A549 (cell line): ENCODE measurements around the gene ODAD3. TPM values are rescaled to one million over a fixed set of nuclear protein-coding genes. Genes with fewer than 3 reads are reported as not detected.

Source experiments
- ATAC-seq, 2 experiments: fragments of 200-7000 bp in 1 of 2; fragments of >200 bp in 1 of 2; cut with Nextera tagmentation in 1 of 2; cut with Tn5 transposase in 1 of 2; 3 replicates each; pipeline versions ENCODE4 v1.8.0 to v1.9.1; 2018 to 2020; ENCODE audit warnings: mild to moderate bottlenecking in 1 of 2, moderate library complexity in 1 of 2
- CTCF ChIA-PET: fragments of 300-600 bp; sonication (Branson Sonifier 250); formaldehyde crosslinking; extraction: SDS; loops from one replicate; lab custom pipeline; 2021; ENCODE audit warnings: antibody characterized with exemption, inconsistent platforms; lab: Yijun Ruan, JAX
- POLR2A ChIA-PET: fragments of 350-600 bp; formaldehyde crosslinking; extraction: SDS; loops from one replicate; lab custom pipeline; 2021; ENCODE audit warnings: antibody characterized with exemption, inconsistent platforms; lab: Yijun Ruan, JAX
- DNase-seq, 2 experiments: peaks; one replicate each; pipeline versions ENCODE4 v3.0.0 to v3.0.0-alpha.2; 2011 to 2016; ENCODE audit warnings: low read depth in 1 of 2, low spot score in 1 of 2
- FAIRE-seq: peaks from 2 replicates; lab custom pipeline; 2011; peaks lifted over from hg19 to GRCh38; lab: Jason Lieb, UNC
- H3K27ac ChIP-seq, 2 experiments: fragments of >200 bp; sonication (Bioruptor Twin); formaldehyde crosslinking; 3 replicates each; pipeline ENCODE4 v1.5.1; 2016 to 2017
- H3K4me1 ChIP-seq: fragments of >200 bp; sonication (Bioruptor Twin); formaldehyde crosslinking; 3 replicates; pipeline ENCODE4 v1.6.1; 2016
- H3K4me2 ChIP-seq: fragments of >200 bp; sonication (Bioruptor Twin); formaldehyde crosslinking; 3 replicates; pipeline ENCODE4 v1.6.1; 2016
- H3K4me3 ChIP-seq: fragments of >200 bp; sonication (Bioruptor Twin); formaldehyde crosslinking; 3 replicates; pipeline ENCODE4 v1.5.1; 2016
- H3K9me3 ChIP-seq: fragments of >200 bp; sonication (Bioruptor Twin); formaldehyde crosslinking; 3 replicates; pipeline ENCODE4 v1.6.1; 2016
- CHD4 ChIP-seq: fragments of 200-600 bp; sonication (generic); IDR thresholded peaks from 2 replicates; pipeline ENCODE4 v1.6.1; 2016; ENCODE audit warnings: antibody characterized with exemption, mild to moderate bottlenecking, borderline replicate concordance
- CTCF ChIP-seq: fragments of >200 bp; sonication (Bioruptor Twin); formaldehyde crosslinking; IDR thresholded peaks from 3 replicates; pipeline ENCODE4 v1.5.1; 2016
- ELK1 ChIP-seq: fragments of 150-350 bp; IDR thresholded peaks from 2 replicates; pipeline ENCODE4 v1.6.1; 2014; ENCODE audit warnings: low read depth, mild to moderate bottlenecking, low read length
- ESRRA ChIP-seq: fragments of 150-350 bp; IDR thresholded peaks from 2 replicates; pipeline ENCODE4 v1.6.1; 2014; ENCODE audit warnings: mild to moderate bottlenecking, low read length, borderline replicate concordance
- FOSL2 ChIP-seq, 2 experiments: fragments of 450-650 bp in 1 of 2; fragments of >200 bp in 1 of 2; sonication (Bioruptor Twin) in 1 of 2; formaldehyde crosslinking; IDR thresholded peaks; 2 replicates each; pipeline versions ENCODE4 v1.5.0 to v1.6.1; 2016 to 2020; ENCODE audit warnings: mild to moderate bottlenecking in 1 of 2, moderate library complexity in 1 of 2
- FOXS1 ChIP-seq: fragments of 250-450 bp; sonication (Bioruptor Pico); IDR thresholded peaks from 2 replicates; pipeline ENCODE4 v1.5.0; 2020; ENCODE audit warnings: mild to moderate bottlenecking, moderate library complexity
- HMGXB4 ChIP-seq: fragments of 250-450 bp; sonication (Bioruptor Pico); IDR thresholded peaks from 2 replicates; pipeline ENCODE4 v1.5.0; 2021; ENCODE audit warnings: mild to moderate bottlenecking, moderate library complexity, borderline replicate concordance
- HOXA7 ChIP-seq: fragments of 250-450 bp; sonication (Bioruptor Pico); IDR thresholded peaks from 2 replicates; pipeline ENCODE4 v1.5.0; 2020; ENCODE audit warnings: mild to moderate bottlenecking, moderate library complexity
- JUN ChIP-seq, 2 experiments: fragments of >200 bp; sonication (Bioruptor Twin); formaldehyde crosslinking; IDR thresholded peaks; 2 replicates in 1 of 2; 3 replicates in 1 of 2; pipeline ENCODE4 v1.6.1; 2016 to 2017
- MAZ ChIP-seq: fragments of 150-350 bp; IDR thresholded peaks from 2 replicates; pipeline ENCODE4 v1.6.1; 2014; ENCODE audit warnings: antibody characterized with exemption, low read depth, low read length, borderline replicate concordance
- NFE2L2 ChIP-seq: fragments of 150-350 bp; conservative IDR thresholded peaks from 2 replicates; pipeline ENCODE4 v1.6.1; 2014; ENCODE audit warnings: low read length
- NPAS2 ChIP-seq: fragments of 250-450 bp; sonication (Bioruptor Pico); IDR thresholded peaks from 2 replicates; pipeline ENCODE4 v1.8.0; 2022; ENCODE audit warnings: mild to moderate bottlenecking, moderate library complexity, borderline replicate concordance
- PHF8 ChIP-seq: fragments of 200-600 bp; sonication (generic); IDR thresholded peaks from 2 replicates; pipeline ENCODE4 v1.6.1; 2016; ENCODE audit warnings: low read depth, mild to moderate bottlenecking, antibody characterized with exemption, moderate library complexity, borderline replicate concordance
- POLR2A ChIP-seq: IDR thresholded peaks from 2 replicates; pipeline ENCODE4 v1.6.1; 2012; ENCODE audit warnings: mild to moderate bottlenecking, low read length
- POLR2AphosphoS2 ChIP-seq: conservative IDR thresholded peaks from 2 replicates; pipeline ENCODE4 v1.6.1; 2012; ENCODE audit warnings: low read length, improper control_type of control experiment, inconsistent platforms
- RAD21 ChIP-seq, 2 experiments: fragments of >200 bp in 1 of 2; sonication (Bioruptor Twin) in 1 of 2; formaldehyde crosslinking in 1 of 2; IDR thresholded peaks in 1 of 2; conservative IDR thresholded peaks in 1 of 2; 2 replicates in 1 of 2; 3 replicates in 1 of 2; pipeline ENCODE4 v1.6.1; 2012 to 2018; ENCODE audit warnings: inconsistent platforms in 1 of 2
- RARB ChIP-seq: fragments of 250-450 bp; sonication (Bioruptor Pico); IDR thresholded peaks from 2 replicates; pipeline ENCODE4 v1.8.0; 2021; ENCODE audit warnings: mild to moderate bottlenecking, moderate library complexity
- RCOR1 ChIP-seq: fragments of 150-350 bp; IDR thresholded peaks from 2 replicates; pipeline ENCODE4 v1.6.1; 2014; ENCODE audit warnings: antibody characterized with exemption, low read length, low read depth
- RFX5 ChIP-seq: fragments of 450-650 bp; IDR thresholded peaks from 2 replicates; pipeline ENCODE4 v1.7.1; 2014; ENCODE audit warnings: antibody characterized with exemption, mild to moderate bottlenecking, moderate library complexity
- SMC3 ChIP-seq: fragments of >200 bp; sonication (Bioruptor Twin); formaldehyde crosslinking; IDR thresholded peaks from 3 replicates; pipeline ENCODE4 v1.6.1; 2018; ENCODE audit warnings: inconsistent platforms
- SREBF2 ChIP-seq: fragments of 450-650 bp; IDR thresholded peaks from 2 replicates; pipeline ENCODE4 v1.6.1; 2014; ENCODE audit warnings: mild to moderate bottlenecking, moderate library complexity
- TP53 ChIP-seq: fragments of 250-450 bp; sonication (Bioruptor Pico); IDR thresholded peaks from 2 replicates; pipeline ENCODE4 v1.5.0; 2021; ENCODE audit warnings: mild to moderate bottlenecking, moderate library complexity
- WGBS: methylation state at CpG from one replicate; pipeline ENCODE4 v1.1.6; 2017; ENCODE audit errors: missing lambda C conversion rate; 5-methylcytosine and 5-hydroxymethylcytosine counted together
- polyA plus RNA-seq, 4 experiments: library from polyadenylated mRNA; depleted of rRNA in 3 of 4; stranded (reverse); fragments of >200 nt; fragmentation: RNase III in 1 of 4; extraction: RNeasy Plus Mini Kit Qiagen cat#74134 plus additional on column Dnase treatment in 1 of 4; gene quantifications; 2 replicates in 3 of 4; 3 replicates in 1 of 4; pipeline ENCODE4 v1.2.3, GENCODE V29; 2011 to 2017
- TF ChIP-seq, protein P1 (sequence below): fragments of >200 bp; sonication (Bioruptor Twin); formaldehyde crosslinking; IDR thresholded peaks from 2 replicates; pipeline ENCODE4 v1.6.1; 2016

Gene ODAD3
- polyA plus RNA-seq, 2 of the 4 experiments (the other 2 are of a cell fraction), result 0.70 to 0.99 TPM

- no peaks in the 10 kb centered on the region for H3K9me3 ChIP-seq
- H3K4me1 ChIP-seq, result no peaks in the 10 kb centered on the region
- CTCF ChIA-PET, result interaction anchor here (0.6 to 2.0 kb wide), 13 partner anchors 8 to 506 kb away, joined by 3 to 8 read pairs (median 3); partner anchors contain the start of genes EPOR, ODAD3 and PRKCSH
- TF ChIP-seq TP53 (CRISPR knock-in tag) (no peak), FOXS1 (no peak), JUN (IDR thresholded peaks at IDR 0.05) (no peak), POLR2AphosphoS2 (no peak), POLR2A (no peak), ELK1 (no peak), NPAS2 (CRISPR knock-in tag) (no peak), SREBF2 (no peak), NFE2L2 (no peak), ESRRA (no peak), CHD4 (no peak), FOSL2 (IDR thresholded peaks at IDR 0.05) (no peak), FOSL2 (CRISPR knock-in tag; IDR thresholded peaks at IDR 0.05) (no peak)
- H3K4me3 ChIP-seq, result no peak overlapping the region
- no peak for ATAC-seq
- DNase-seq, result no peak
- 92% methylated on average over 21 of the region's 35 CpGs for WGBS
- no peak overlapping the region for H3K27ac ChIP-seq
- H3K4me2 ChIP-seq, result no peak overlapping the region
- POLR2A ChIA-PET, result no interaction called here
- no peak for FAIRE-seq
These were observed 12.7 kb upstream of the ODAD3 start for GRCh38 chr19:11447347-11448262.

DNA sequence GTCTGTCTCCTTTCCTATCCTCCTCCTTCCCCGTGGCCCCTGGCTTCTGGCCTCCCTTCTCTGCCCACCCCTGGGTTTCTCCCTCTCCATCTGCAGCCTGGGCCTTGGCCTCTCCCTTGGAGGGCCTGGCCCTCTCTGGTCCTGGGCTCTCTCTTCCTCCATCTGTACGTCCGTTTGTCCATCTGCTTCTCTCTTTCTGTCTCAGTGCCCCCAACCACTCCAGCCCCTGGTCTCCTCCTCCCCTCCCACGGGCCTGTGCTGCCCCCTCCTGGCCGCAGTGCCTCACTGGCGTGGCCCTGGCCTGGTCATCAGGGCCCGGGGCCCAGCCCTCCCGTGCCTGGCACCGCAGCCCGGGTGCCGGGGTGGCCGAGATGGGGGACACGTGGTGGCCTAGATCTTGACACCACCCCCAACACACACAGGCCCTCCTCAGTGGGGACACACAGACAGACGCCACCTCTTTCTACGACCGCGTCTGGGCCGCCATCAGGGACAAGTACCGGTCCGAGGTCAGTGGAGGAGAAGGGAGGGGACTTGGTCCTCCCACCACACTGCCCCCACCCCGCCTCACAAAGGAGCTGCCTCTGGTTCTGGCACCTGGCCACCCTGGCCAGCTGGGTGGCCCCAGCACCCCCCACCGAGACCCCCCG lies 11.9 kb upstream of the ODAD3 start:
- CTCF ChIA-PET, result interaction anchor here (0.6 to 2.0 kb wide), 15 partner anchors 8 to 203 kb away, joined by 3 to 29 read pairs (median 3); partner anchors contain the start of genes EPOR and SWSAP1
- H3K4me3 ChIP-seq, result no peak overlapping the region
- POLR2A ChIA-PET, result interaction anchor here (1.1 kb wide), 1 partner anchor 72 kb away, joined by 3 read pairs; no protein-coding TSS in a partner anchor
- 45% methylated on average over 5 of the region's 23 CpGs for WGBS
- H3K9me3 ChIP-seq, result no peaks in the 10 kb centered on the region
- no peak overlapping the region for H3K4me2 ChIP-seq
- DNase-seq (peak; percentile 40 to 70), ATAC-seq (peak; percentile 83 to 93; a peak in 5 of 6 replicates), FAIRE-seq (no peak)
- no peak overlapping the region for H3K27ac ChIP-seq
- TF ChIP-seq RCOR1 (no peak), SMC3 (peak; percentile 60), CTCF (peak; percentile 62), RAD21 (conservative IDR thresholded peaks at IDR 0.05 in 1 of 2, IDR thresholded peaks at IDR 0.05 in 1 of 2) (peak; percentile 76 to 77)
- no peaks in the 10 kb centered on the region for H3K4me1 ChIP-seq

DNA sequence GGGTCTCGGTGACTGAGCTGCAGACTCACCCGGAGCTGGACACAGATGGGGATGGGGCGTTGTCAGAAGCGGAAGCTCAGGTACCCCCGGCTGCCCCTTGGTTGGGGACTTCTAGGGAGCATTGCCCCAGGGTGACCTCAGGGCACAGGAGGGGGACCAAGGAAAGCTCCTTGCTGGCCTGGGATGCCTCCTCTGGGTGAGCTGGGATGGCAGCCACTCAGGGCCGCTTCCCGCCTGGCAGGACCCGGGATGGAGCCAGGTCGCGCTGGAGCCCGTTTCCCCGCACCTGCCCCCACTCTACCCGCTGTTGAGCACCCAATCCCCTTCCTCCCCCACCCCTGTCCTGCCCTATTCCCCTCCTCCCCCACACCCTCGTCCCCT lies 11.3 kb upstream of the ODAD3 start:
- no peak for FAIRE-seq
- POLR2A ChIA-PET, result interaction anchor here (1.0 to 1.1 kb wide), 2 partner anchors 65 to 71 kb away, joined by 3 read pairs; no protein-coding TSS in a partner anchor

More for the DNA sequence above, 11.3 kb upstream of the ODAD3 start:
- H3K9me3 ChIP-seq, result no peaks in the 10 kb centered on the region
- TF ChIP-seq POLR2AphosphoS2 (no peak), RARB (CRISPR knock-in tag) (no peak), HOXA7 (CRISPR knock-in tag) (no peak), MAZ (no peak), RAD21 (conservative IDR thresholded peaks at IDR 0.05 in 1 of 2, IDR thresholded peaks at IDR 0.05 in 1 of 2) (no peak), RFX5 (no peak), PHF8 (no peak), HMGXB4 (CRISPR knock-in tag) (no peak)
- TF ChIP-seq, protein P1, sequence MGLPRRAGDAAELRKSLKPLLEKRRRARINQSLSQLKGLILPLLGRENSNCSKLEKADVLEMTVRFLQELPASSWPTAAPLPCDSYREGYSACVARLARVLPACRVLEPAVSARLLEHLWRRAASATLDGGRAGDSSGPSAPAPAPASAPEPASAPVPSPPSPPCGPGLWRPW, result no peak
- no peak for DNase-seq
- no peaks in the 10 kb centered on the region for H3K4me1 ChIP-seq
- ATAC-seq, result peak in 1 of 2 experiments; percentile 38; a peak in 3 of 6 replicates
- H3K27ac ChIP-seq, result no peak overlapping the region
- WGBS, result 93% methylated on average over 3 of the region's 14 CpGs
- H3K4me2 ChIP-seq, result no peak overlapping the region
- CTCF ChIA-PET, result interaction anchor here (0.6 to 2.0 kb wide), 16 partner anchors 22 to 204 kb away, joined by 3 to 29 read pairs (median 4); partner anchors contain the start of genes RGL3, SWSAP1 and TSPAN16
- H3K4me3 ChIP-seq, result no peak overlapping the region
